Testis (tissue), 2 donors: ENCODE data around the gene LGALSL.

Experiments
- CTCF ChIP-seq, 3 experiments: fragments of 450-650 bp in 2 of 3; fragments of 200-600 bp in 1 of 3; sonication (generic) in 1 of 3; IDR thresholded peaks; one replicate each; pipeline ENCODE4 v1.5.1; 2016 to 2019; ENCODE audit warnings: antibody characterized with exemption in 3 of 3, mild to moderate bottlenecking in 2 of 3, moderate library complexity in 1 of 3
- POLR2A ChIP-seq: fragments of 450-650 bp; IDR thresholded peaks from one replicate; pipeline ENCODE4 v1.6.1; 2017; ENCODE audit warnings: antibody characterized with exemption, mild to moderate bottlenecking, moderate library complexity

GRCh38 chr2:64477979-64478378 lies 24.0 kb downstream of the LGALSL start:
- no peak for TF ChIP-seq CTCF (IDR thresholded peaks at IDR 0.05)
- TF ChIP-seq POLR2A: no peak
